ENCODE data around the gene GALNT13. TPM values are rescaled to one million over a fixed set of nuclear protein-coding genes. Genes with fewer than 3 reads are reported as not detected.

GALNT13 gene
- total RNA-seq, 1 donor from 2014 or later, result 0.25 TPM

GRCh38 chr2:153939124-153939796 is 67.5 kb downstream of the GALNT13 start:
- intact Hi-C loops (cut with DNase I), result no loop called here

DNA sequence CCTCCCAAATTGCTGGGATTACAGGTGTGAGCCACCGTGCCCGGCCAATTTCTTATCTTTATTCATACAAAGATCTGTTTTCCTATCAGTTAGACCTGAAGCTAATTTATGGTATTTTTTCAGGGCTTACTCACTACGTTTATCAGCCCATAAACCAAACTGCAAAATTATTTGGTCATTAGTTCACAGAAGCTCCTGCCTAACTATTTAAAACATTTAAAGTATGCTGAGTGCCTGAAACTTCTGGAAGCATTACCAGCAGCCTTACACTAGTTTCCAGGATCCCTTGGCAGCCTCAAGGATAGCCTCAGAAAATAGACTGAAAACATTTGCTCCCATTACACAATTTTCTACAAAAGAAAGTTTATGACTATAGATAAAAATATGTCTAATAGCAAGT is 68.8 kb downstream of the GALNT13 start:
- H3K9me3 ChIP-seq, result no peaks in the 10 kb centered on the region
- H3K4me3 ChIP-seq, result no peak overlapping the region

More at GRCh38 chr2:153939124-153939796, 67.5 kb downstream of the GALNT13 start:
- no peak overlapping the region for H3K27ac ChIP-seq
- H3K36me3 ChIP-seq, result no peaks in the 10 kb centered on the region
- H3K4me3 ChIP-seq, result no peak overlapping the region
- TF ChIP-seq POLR2A (IDR thresholded peaks at IDR 0.05) (no peak), POLR2AphosphoS5 (IDR thresholded peaks at IDR 0.05; ENCODE audit: insufficient read depth in 1 of 2, low read depth in 1 of 2) (no peak)
- TF ChIP-seq, protein P1, sequence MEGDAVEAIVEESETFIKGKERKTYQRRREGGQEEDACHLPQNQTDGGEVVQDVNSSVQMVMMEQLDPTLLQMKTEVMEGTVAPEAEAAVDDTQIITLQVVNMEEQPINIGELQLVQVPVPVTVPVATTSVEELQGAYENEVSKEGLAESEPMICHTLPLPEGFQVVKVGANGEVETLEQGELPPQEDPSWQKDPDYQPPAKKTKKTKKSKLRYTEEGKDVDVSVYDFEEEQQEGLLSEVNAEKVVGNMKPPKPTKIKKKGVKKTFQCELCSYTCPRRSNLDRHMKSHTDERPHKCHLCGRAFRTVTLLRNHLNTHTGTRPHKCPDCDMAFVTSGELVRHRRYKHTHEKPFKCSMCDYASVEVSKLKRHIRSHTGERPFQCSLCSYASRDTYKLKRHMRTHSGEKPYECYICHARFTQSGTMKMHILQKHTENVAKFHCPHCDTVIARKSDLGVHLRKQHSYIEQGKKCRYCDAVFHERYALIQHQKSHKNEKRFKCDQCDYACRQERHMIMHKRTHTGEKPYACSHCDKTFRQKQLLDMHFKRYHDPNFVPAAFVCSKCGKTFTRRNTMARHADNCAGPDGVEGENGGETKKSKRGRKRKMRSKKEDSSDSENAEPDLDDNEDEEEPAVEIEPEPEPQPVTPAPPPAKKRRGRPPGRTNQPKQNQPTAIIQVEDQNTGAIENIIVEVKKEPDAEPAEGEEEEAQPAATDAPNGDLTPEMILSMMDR (IDR thresholded peaks at IDR 0.05), result no peak
- no peaks in the 10 kb centered on the region for H3K4me1 ChIP-seq
- no peaks in the 10 kb centered on the region for H3K27me3 ChIP-seq
- no peak for DNase-seq (ENCODE audit: extremely low spot score in 2 of 2)
- H3K9me3 ChIP-seq, result no peaks in the 10 kb centered on the region

GRCh38 chr2:153944800-153945199 is 73.1 kb downstream of the GALNT13 start:
- no peak for DNase-seq (ENCODE audit: extremely low spot score in 2 of 2)
- intact Hi-C loops (cut with DNase I), result no loop called here
- H3K27ac ChIP-seq, result no peak overlapping the region

More for the DNA sequence above, 68.8 kb downstream of the GALNT13 start:
- Histone ChIP-seq H3K4me1 (no peaks in the 10 kb centered on the region), H3K36me3 (no peaks in the 10 kb centered on the region), H3K27ac (no peak overlapping the region), H3K27me3 (no peaks in the 10 kb centered on the region)
- TF ChIP-seq, protein P1 (IDR thresholded peaks at IDR 0.05), result no peak
- TF ChIP-seq POLR2A (IDR thresholded peaks at IDR 0.05) (no peak), POLR2AphosphoS5 (IDR thresholded peaks at IDR 0.05; ENCODE audit: insufficient read depth in 1 of 2, low read depth in 1 of 2) (no peak)
- DNase-seq (ENCODE audit: extremely low spot score in 2 of 2), result no peak
- intact Hi-C loops (cut with DNase I), result no loop called here

GRCh38 chr2:153946036-153946435 is 74.3 kb downstream of the GALNT13 start:
- intact Hi-C loops (cut with DNase I), result no loop called here
- TF ChIP-seq POLR2AphosphoS5 (IDR thresholded peaks at IDR 0.05; ENCODE audit: insufficient read depth in 1 of 2, low read depth in 1 of 2), result no peak
- no peak for TF ChIP-seq POLR2A (IDR thresholded peaks at IDR 0.05)
- TF ChIP-seq, protein P1 (IDR thresholded peaks at IDR 0.05), result no peak

More at GRCh38 chr2:153944800-153945199, 73.1 kb downstream of the GALNT13 start:
- Histone ChIP-seq H3K9me3 (no peaks in the 10 kb centered on the region), H3K27me3 (no peaks in the 10 kb centered on the region), H3K4me3 (no peak overlapping the region), H3K36me3 (no peaks in the 10 kb centered on the region), H3K4me1 (no peaks in the 10 kb centered on the region)
- TF ChIP-seq POLR2A (IDR thresholded peaks at IDR 0.05) (no peak), POLR2AphosphoS5 (IDR thresholded peaks at IDR 0.05; ENCODE audit: insufficient read depth in 1 of 2, low read depth in 1 of 2) (no peak)
- TF ChIP-seq, protein P1 (IDR thresholded peaks at IDR 0.05), result no peak

GRCh38 chr2:153953761-153954160 is 82.0 kb downstream of the GALNT13 start:
- H3K4me1 ChIP-seq, result no peaks in the 10 kb centered on the region
- no peaks in the 10 kb centered on the region for H3K9me3 ChIP-seq
- TF ChIP-seq POLR2A (IDR thresholded peaks at IDR 0.05) (no peak), POLR2AphosphoS5 (IDR thresholded peaks at IDR 0.05; ENCODE audit: insufficient read depth in 1 of 2, low read depth in 1 of 2) (no peak)
- TF ChIP-seq, protein P1 (IDR thresholded peaks at IDR 0.05), result no peak
- DNase-seq (ENCODE audit: extremely low spot score in 2 of 2), result no peak
- no peak overlapping the region for H3K27ac ChIP-seq
- no peaks in the 10 kb centered on the region for H3K27me3 ChIP-seq
- intact Hi-C loops (cut with DNase I), result no loop called here
- no peak overlapping the region for H3K4me3 ChIP-seq
- H3K36me3 ChIP-seq, result no peaks in the 10 kb centered on the region

More at GRCh38 chr2:153946036-153946435, 74.3 kb downstream of the GALNT13 start:
- Histone ChIP-seq H3K4me1 (no peaks in the 10 kb centered on the region), H3K4me3 (no peak overlapping the region), H3K27ac (no peak overlapping the region), H3K9me3 (no peaks in the 10 kb centered on the region), H3K36me3 (no peaks in the 10 kb centered on the region), H3K27me3 (no peaks in the 10 kb centered on the region)
- DNase-seq (ENCODE audit: extremely low spot score in 2 of 2), result no peak
